GM21737 (cell line): ENCODE results near the gene NPAS2.

Experiments
- ATAC-seq: cut with Tn5 transposase; IDR thresholded peaks from one replicate; pipeline ENCODE4 v1.9.1; 2021; ENCODE audit warnings: mild to moderate bottlenecking, moderate library complexity; ENCODE audit not compliant: unreplicated experiment

NPAS2 gene

GRCh38 chr2:100820523-100821254 lies 750 bp downstream of the NPAS2 start:
- no peak for ATAC-seq

GRCh38 chr2:100821255-100821910 lies 1.4 kb downstream of the NPAS2 start:
- no peak for ATAC-seq

GRCh38 chr2:100821911-100822265 lies 1.9 kb downstream of the NPAS2 start:
- ATAC-seq = no peak

- ATAC-seq = no peak
Measured at GRCh38 chr2:100822587-100823248, 2.8 kb downstream of the NPAS2 start.

GRCh38 chr2:100823665-100824438 lies 3.9 kb downstream of the NPAS2 start:
- no peak for ATAC-seq

DNA sequence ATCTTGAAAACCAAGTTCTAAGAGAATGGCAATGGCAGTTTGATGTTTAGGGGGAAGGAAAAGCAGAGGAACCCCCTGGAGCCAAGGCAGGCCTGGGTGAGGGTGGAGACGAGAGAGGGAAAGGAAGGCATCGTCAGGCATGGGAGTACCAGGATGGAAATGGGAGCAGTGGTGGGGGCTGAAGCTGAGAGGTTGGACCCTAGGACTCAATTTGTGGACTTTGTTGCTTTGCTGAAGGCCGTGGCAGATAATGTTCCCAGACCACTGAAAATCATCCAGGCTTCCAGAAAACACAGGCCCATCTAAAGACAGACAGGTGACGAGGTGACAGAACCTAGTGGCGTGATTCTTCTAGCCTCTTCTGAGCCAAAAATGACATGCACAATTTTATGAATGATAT lies 4.9 kb downstream of the NPAS2 start:
- ATAC-seq = no peak

- no peak for ATAC-seq
Measured at GRCh38 chr2:100826494-100826893, 6.6 kb downstream of the NPAS2 start.

GRCh38 chr2:100831158-100831750 lies 11.3 kb downstream of the NPAS2 start:
- ATAC-seq = no peak

DNA sequence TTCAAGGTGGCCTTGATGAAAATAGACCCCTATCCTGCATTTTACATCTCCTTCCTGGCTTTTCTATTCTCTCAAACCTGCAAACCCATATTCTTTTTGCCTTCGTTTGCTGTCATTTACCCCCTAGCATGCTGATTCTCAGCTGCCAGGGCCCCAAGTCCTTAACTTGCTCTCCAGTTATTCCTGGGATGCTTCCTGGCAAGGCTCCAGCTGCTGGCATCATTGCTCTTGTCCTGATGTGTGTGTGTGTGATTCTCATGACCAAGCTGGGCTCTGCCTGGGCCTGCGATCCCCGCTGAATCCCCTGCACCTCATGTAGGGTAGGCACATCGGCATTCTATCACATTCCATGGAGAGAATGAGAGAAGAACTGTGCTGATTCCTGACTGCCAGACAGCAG lies 11.9 kb downstream of the NPAS2 start:
- ATAC-seq = no peak

DNA sequence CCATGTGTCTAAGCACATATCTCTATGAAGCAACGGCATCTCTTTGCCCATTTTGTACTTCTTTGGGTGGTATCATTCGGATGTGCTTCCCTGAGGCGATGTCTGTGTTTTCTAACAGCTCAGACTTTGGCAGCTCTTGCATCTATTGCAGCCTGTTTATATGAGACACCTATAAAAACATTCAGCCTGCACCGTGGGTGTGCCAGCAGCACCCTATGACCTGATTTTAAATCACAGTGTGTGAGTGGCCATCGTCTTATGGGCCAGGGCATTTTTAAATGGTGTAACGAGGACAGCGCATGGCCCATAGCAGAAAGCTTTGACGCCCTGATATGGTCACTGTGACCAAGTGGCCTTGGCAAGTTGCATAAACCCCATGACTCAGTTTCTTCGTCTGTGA lies 12.9 kb downstream of the NPAS2 start:
- no peak for ATAC-seq

DNA sequence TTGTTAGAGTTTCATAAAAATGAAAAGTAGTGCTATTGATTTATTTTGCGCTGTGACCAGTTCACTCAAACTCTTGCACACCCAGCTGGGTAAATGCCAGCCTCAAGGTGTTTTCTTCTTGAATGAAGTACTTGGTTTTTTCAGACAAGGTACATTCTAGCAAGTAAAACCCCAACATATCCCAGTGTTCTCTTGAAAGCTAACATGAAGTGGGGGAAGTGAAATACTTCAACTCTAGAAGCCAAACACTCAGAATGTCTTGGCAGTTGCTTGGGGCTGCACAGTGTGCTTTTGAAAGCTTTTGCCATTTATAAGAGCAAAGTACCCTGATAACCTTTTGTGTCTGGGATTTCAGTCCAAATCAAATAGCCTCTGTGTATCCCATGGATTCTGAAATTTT lies 13.4 kb downstream of the NPAS2 start:
- ATAC-seq = no peak

DNA sequence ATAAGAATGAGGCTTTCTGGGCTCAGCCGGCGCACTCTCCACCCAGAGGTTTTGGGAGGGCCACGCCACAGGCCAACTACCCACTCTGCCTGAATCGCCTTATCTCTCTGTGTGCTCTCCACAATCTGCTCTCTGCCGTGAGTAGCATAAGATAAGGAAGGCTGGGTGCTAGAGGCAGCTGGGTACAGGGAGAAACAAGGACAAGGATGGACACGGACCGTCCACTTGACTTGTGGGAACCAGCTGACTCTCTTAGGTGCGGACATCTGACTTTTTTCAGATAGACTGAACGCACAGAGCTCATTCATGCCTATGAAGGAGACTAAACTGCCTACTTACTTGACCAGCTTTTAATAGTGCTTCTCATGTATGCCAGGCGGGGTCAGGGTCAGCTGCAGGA lies 14.3 kb downstream of the NPAS2 start:
- no peak for ATAC-seq

DNA sequence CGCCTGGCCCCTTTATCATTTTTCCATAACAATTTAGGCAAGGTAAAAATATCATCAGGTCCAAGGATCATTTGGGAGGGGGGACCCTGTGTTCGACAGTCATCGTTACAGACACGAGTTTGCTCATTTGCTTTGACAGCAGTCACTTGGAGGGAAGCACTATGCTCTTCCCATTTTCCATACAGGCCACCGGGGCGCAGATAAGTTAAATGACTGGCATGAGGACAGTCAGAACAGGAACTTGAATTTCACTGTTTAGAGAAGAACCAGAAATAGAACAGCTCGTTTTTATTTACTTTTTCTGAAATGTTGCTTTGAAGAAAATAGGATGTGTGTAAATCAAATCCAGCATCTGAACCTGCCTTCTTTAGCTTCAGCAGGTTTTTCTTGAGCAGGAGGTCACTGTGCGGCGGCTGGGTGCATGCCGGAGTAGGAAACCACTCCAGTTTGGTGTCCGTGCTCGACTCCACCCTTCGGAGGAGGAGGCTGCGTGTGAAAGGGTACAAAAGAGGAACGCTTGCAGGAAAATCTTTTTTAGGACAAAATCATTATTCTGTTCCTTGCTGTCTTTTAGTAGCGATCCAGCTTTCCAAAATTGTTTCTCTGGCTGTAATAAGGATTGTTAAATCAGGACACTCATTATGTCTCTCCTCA lies 15.2 kb downstream of the NPAS2 start:
- no peak for ATAC-seq

- no peak for ATAC-seq
Measured at GRCh38 chr2:100840519-100840918, 20.6 kb downstream of the NPAS2 start.

GRCh38 chr2:100842241-100842922 lies 22.4 kb downstream of the NPAS2 start:
- ATAC-seq = no peak

DNA sequence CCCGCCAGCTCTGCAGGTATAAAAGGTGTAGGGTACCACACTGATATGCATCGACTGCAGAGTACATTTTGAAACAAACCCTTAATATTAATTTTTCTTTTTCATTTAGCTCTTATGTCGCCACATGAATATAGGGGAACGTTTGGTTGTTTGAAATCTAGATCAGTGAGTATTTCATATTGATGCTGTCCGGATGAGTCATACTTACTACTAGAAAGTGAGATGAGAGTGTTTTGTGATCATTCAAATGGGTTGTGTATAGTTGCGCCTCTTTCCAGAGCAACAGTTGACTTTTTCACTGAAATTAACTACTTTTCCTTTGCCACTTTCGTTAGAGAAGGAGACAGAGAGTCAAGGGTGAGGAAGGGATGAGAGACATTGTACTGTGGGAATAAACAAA lies 24.6 kb downstream of the NPAS2 start:
- no peak for ATAC-seq

DNA sequence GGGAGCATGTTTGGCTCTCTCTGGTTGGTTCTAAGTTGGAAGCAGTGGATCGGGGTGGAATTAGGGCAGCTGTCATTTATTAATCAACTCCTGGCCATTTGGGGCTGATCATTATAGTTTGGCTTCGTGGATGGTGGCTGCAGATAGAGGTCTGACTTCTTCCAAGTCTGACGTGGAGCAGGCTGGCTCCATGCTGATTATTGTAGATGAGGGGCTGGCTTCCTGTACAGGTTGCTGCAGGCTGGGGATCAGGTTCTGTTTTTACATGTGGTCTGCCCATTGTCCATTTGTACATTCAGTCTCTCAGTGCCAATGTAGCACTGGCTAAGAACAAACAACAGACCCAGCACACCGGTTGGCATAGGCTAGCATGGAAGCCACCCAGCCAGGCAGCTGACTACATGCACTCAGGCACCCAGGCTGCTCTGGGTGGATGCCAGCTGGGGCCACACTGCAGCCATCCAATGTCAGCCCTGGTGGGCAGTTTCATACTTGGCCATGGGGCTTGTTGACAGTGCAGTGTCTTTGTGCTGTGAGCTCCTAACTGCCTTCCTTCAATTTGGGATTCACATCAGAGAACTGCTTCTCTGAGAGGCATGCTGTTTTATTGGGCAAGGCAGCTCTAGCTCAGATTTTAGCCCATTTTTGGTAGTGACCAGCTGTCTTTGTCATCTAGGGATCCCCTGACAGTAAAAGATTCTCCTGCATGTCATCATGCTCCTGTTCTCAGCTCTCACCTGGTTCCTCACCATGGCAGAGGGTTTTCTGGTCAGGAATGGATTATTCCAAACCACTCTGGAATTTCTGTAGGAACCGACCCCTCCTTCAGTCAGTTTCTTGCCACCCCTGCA lies 25.4 kb downstream of the NPAS2 start:
- no peak for ATAC-seq

GRCh38 chr2:100846716-100847115 lies 26.8 kb downstream of the NPAS2 start:
- no peak for ATAC-seq

- ATAC-seq = no peak
Measured at GRCh38 chr2:100852447-100852846, 32.5 kb downstream of the NPAS2 start.
